HEK293T (cell line): ENCODE measurements around the gene GATAD1.

Source experiments
- BHLHE40 ChIP-seq: fragments of 450-650 bp; IDR thresholded peaks from 2 replicates; pipeline ENCODE4 v1.6.1; 2016; ENCODE audit warnings: mild to moderate bottlenecking, moderate library complexity, borderline replicate concordance
- ELF4 ChIP-seq: fragments of 450-650 bp; IDR thresholded peaks from 2 replicates; pipeline ENCODE4 v1.6.1; 2017; ENCODE audit warnings: antibody characterized with exemption
- FOXA1 ChIP-seq: fragments of 450-650 bp; IDR thresholded peaks from 2 replicates; pipeline ENCODE4 v1.6.1; 2016; ENCODE audit warnings: mild to moderate bottlenecking
- FOXK2 ChIP-seq: fragments of 450-650 bp; IDR thresholded peaks from 2 replicates; pipeline ENCODE4 v1.6.1; 2016; ENCODE audit warnings: mild to moderate bottlenecking
- FOXM1 ChIP-seq: fragments of 450-650 bp; IDR thresholded peaks from 2 replicates; pipeline ENCODE4 v1.6.1; 2017; ENCODE audit warnings: mild to moderate bottlenecking, borderline replicate concordance
- HDGF ChIP-seq: fragments of 450-650 bp; IDR thresholded peaks from 2 replicates; pipeline ENCODE4 v1.6.1; 2017; ENCODE audit warnings: antibody characterized with exemption, borderline replicate concordance
- LEF1 ChIP-seq: fragments of 450-650 bp; IDR thresholded peaks from 2 replicates; pipeline ENCODE4 v1.6.1; 2017; ENCODE audit warnings: mild to moderate bottlenecking, borderline replicate concordance
- NFRKB ChIP-seq: fragments of 450-650 bp; IDR thresholded peaks from 2 replicates; pipeline ENCODE4 v1.6.1; 2016; ENCODE audit warnings: mild to moderate bottlenecking, moderate library complexity
- SP1 ChIP-seq: fragments of 450-650 bp; IDR thresholded peaks from 2 replicates; pipeline ENCODE4 v1.6.1; 2017
- SUZ12 ChIP-seq: fragments of 450-650 bp; IDR thresholded peaks from 2 replicates; pipeline ENCODE4 v1.6.1; 2016; ENCODE audit warnings: mild to moderate bottlenecking
- TARDBP ChIP-seq: fragments of 450-650 bp; IDR thresholded peaks from 2 replicates; pipeline ENCODE4 v1.6.1; 2016

- TF ChIP-seq LEF1 (no peak), FOXM1 (no peak), HDGF (no peak), SP1 (no peak), FOXK2 (no peak), TARDBP (no peak), BHLHE40 (no peak), ELF4 (no peak), SUZ12 (no peak), FOXA1 (no peak), NFRKB (no peak)
Measured at GRCh38 chr7:92436612-92437445, 10.5 kb upstream of the GATAD1 start.
